Liver (tissue), 9 donors: ENCODE results near the gene CTXND1. TPM values are rescaled to one million over a fixed set of nuclear protein-coding genes. Genes with fewer than 3 reads are reported as not detected.

Source experiments
- DNase-seq: peaks from one replicate; pipeline ENCODE4 v3.0.0-alpha.2; 2017; ENCODE audit warnings: low spot score
- H3K27ac ChIP-seq, 2 donors: one replicate each; pipeline ENCODE4 v1.7.0; 2013; ENCODE audit warnings: inconsistent platforms in 2 of 2, low read length in 2 of 2, control low read depth in 1 of 2, low read depth in 1 of 2, mild to moderate bottlenecking in 1 of 2
- H3K27me3 ChIP-seq, 4 donors: one replicate each; pipeline versions ENCODE4 v1.6.1 to v1.7.0; 2013; ENCODE audit warnings: low read length in 3 of 4, inconsistent platforms in 1 of 4, mild to moderate bottlenecking in 1 of 4, moderate library complexity in 1 of 4; ENCODE audit not compliant: control insufficient read depth in 4 of 4, insufficient read depth in 4 of 4
- H3K36me3 ChIP-seq, 4 donors: one replicate each; pipeline versions ENCODE4 v1.6.1 to v1.7.0; 2013; ENCODE audit warnings: low read length in 3 of 4, mild to moderate bottlenecking in 3 of 4, low read depth in 1 of 4, moderate library complexity in 1 of 4; ENCODE audit not compliant: control insufficient read depth in 4 of 4, insufficient read depth in 3 of 4
- H3K4me1 ChIP-seq, 4 donors: one replicate each; pipeline versions ENCODE4 v1.6.1 to v1.7.0; 2013; ENCODE audit warnings: low read length in 3 of 4, mild to moderate bottlenecking in 3 of 4, moderate library complexity in 1 of 4; ENCODE audit not compliant: control insufficient read depth in 4 of 4, insufficient read depth in 4 of 4
- H3K4me3 ChIP-seq, 3 donors: one replicate each; pipeline versions ENCODE4 v1.6.1 to v1.7.0; 2013; ENCODE audit warnings: low read length in 3 of 3, control low read depth in 1 of 3, low read depth in 1 of 3, mild to moderate bottlenecking in 1 of 3
- H3K9ac ChIP-seq, 2 donors: one replicate each; pipeline ENCODE4 v1.7.0; 2013; ENCODE audit warnings: low read length in 2 of 2, mild to moderate bottlenecking in 2 of 2, moderate library complexity in 2 of 2, control low read depth in 1 of 2, low read depth in 1 of 2
- H3K9me3 ChIP-seq, 4 donors: one replicate each; pipeline versions ENCODE4 v1.6.1 to v1.7.0; 2013; ENCODE audit warnings: low read length in 3 of 4; ENCODE audit not compliant: control insufficient read depth in 4 of 4
- EGR1 ChIP-seq, 2 donors: IDR thresholded peaks; 2 replicates each; pipeline ENCODE4 v1.6.1; 2016 to 2018; ENCODE audit warnings: antibody characterized with exemption in 2 of 2, low read depth in 2 of 2
- FOXA1 ChIP-seq: IDR thresholded peaks from 2 replicates; pipeline ENCODE4 v1.6.1; 2016; ENCODE audit warnings: antibody characterized with exemption
- FOXA2 ChIP-seq: IDR thresholded peaks from 2 replicates; pipeline ENCODE4 v1.6.1; 2016; ENCODE audit warnings: antibody characterized with exemption
- GABPA ChIP-seq, 2 donors: IDR thresholded peaks in 1 of 2; conservative IDR thresholded peaks in 1 of 2; 2 replicates each; pipeline ENCODE4 v1.6.1; 2016; ENCODE audit warnings: antibody characterized with exemption in 2 of 2, mild to moderate bottlenecking in 1 of 2, moderate library complexity in 1 of 2
- HNF4G ChIP-seq: IDR thresholded peaks from 2 replicates; pipeline ENCODE4 v1.6.1; 2016; ENCODE audit warnings: antibody characterized with exemption
- JUND ChIP-seq, 2 donors: IDR thresholded peaks; 2 replicates each; pipeline ENCODE4 v1.6.1; 2016; ENCODE audit warnings: antibody characterized with exemption in 2 of 2
- NR2F2 ChIP-seq: IDR thresholded peaks from 2 replicates; pipeline ENCODE4 v1.6.1; 2016; ENCODE audit warnings: antibody characterized with exemption
- RAD21 ChIP-seq, 2 donors: IDR thresholded peaks; 2 replicates each; pipeline ENCODE4 v1.6.1; 2016; ENCODE audit warnings: antibody characterized with exemption in 2 of 2, mild to moderate bottlenecking in 2 of 2
- RXRA ChIP-seq, 2 donors: IDR thresholded peaks; 2 replicates each; pipeline ENCODE4 v1.6.1; 2017 to 2018; ENCODE audit warnings: antibody characterized with exemption in 2 of 2, mild to moderate bottlenecking in 1 of 2
- SP1 ChIP-seq: IDR thresholded peaks from 2 replicates; pipeline ENCODE4 v1.6.1; 2018; ENCODE audit warnings: antibody characterized with exemption, mild to moderate bottlenecking
- TAF1 ChIP-seq: conservative IDR thresholded peaks from 2 replicates; pipeline ENCODE4 v1.6.1; 2016; ENCODE audit warnings: antibody characterized with exemption, mild to moderate bottlenecking
- YY1 ChIP-seq: IDR thresholded peaks from 2 replicates; pipeline ENCODE4 v1.6.1; 2016; ENCODE audit warnings: antibody characterized with exemption, mild to moderate bottlenecking
- WGBS: extraction: QIAGEN DNeasy Blood & Tissue Kit; methylation state at CpG from one replicate; pipeline ENCODE4 v1.1.7; 2013; 5-methylcytosine and 5-hydroxymethylcytosine counted together
- polyA plus RNA-seq, 2 donors: library from polyadenylated mRNA; stranded (reverse) in 1 of 2; unstranded in 1 of 2; fragments of 200-250 nt in 1 of 2; fragments of >200 nt in 1 of 2; fragmentation: Nextera tagmentation in 1 of 2; extraction: Ambion mirVana in 1 of 2; gene quantifications; one replicate each; pipeline versions ENCODE4 v1.2.1 to v1.2.3, GENCODE V29; 2013 to 2015
- total RNA-seq, 2 donors: library from RNA; depleted of rRNA; stranded (reverse); fragments of >200 nt; gene quantifications; one replicate each; pipeline ENCODE4 v1.2.3, GENCODE V29; 2014
- TF ChIP-seq, protein P1 (sequence below): IDR thresholded peaks from 2 replicates; pipeline ENCODE4 v1.6.1; 2016; ENCODE audit warnings: antibody characterized with exemption, mild to moderate bottlenecking
- TF ChIP-seq, protein P2 (sequence below): IDR thresholded peaks from 2 replicates; pipeline ENCODE4 v1.6.1; 2016; ENCODE audit warnings: antibody characterized with exemption
- TF ChIP-seq, protein P3 (sequence below): fragments of 150-350 bp; IDR thresholded peaks from 2 replicates; pipeline ENCODE4 v1.5.1; 2017; ENCODE audit warnings: improper control_type of control experiment, low read depth, low read length; ENCODE audit not compliant: missing input control
- TF ChIP-seq, protein P4 (sequence below): IDR thresholded peaks from 2 replicates; pipeline ENCODE4 v1.6.1; 2016; ENCODE audit warnings: antibody characterized with exemption
- TF ChIP-seq, protein P5 (sequence below): IDR thresholded peaks from 2 replicates; pipeline ENCODE4 v1.6.1; 2016; ENCODE audit warnings: antibody characterized with exemption
- donor health status: healthy.
- donor health status: healthy.
- donor health status: healthy.
- donor health status: healthy.
- donor health status: healthy.

CTXND1 gene
- total and polyA plus RNA-seq, 4 donors, result 2.9 to 4.1 (median 3.1) TPM

DNA sequence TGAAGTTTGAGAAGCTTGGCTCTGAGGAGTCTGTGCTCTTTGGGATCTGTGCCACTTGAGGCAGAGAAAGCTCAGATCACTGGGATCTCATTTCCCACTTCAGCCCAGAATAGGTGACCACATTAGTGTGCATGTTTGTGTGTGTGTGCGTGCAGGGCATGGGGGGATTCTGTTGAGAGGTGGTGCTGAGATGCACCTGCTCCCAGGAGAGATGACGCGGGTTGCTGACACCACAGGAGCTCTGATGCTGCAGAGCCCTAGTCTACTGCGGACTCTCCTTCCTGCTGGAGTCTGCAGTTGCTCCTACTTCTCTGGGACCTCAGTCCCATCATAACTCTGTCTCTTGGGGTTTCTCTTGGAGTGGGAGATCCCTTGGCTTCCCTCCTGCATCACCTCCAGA lies 14.7 kb upstream of the CTXND1 start:
- no peak for TF ChIP-seq RAD21 (IDR thresholded peaks at IDR 0.05)
- TF ChIP-seq, protein P1, sequence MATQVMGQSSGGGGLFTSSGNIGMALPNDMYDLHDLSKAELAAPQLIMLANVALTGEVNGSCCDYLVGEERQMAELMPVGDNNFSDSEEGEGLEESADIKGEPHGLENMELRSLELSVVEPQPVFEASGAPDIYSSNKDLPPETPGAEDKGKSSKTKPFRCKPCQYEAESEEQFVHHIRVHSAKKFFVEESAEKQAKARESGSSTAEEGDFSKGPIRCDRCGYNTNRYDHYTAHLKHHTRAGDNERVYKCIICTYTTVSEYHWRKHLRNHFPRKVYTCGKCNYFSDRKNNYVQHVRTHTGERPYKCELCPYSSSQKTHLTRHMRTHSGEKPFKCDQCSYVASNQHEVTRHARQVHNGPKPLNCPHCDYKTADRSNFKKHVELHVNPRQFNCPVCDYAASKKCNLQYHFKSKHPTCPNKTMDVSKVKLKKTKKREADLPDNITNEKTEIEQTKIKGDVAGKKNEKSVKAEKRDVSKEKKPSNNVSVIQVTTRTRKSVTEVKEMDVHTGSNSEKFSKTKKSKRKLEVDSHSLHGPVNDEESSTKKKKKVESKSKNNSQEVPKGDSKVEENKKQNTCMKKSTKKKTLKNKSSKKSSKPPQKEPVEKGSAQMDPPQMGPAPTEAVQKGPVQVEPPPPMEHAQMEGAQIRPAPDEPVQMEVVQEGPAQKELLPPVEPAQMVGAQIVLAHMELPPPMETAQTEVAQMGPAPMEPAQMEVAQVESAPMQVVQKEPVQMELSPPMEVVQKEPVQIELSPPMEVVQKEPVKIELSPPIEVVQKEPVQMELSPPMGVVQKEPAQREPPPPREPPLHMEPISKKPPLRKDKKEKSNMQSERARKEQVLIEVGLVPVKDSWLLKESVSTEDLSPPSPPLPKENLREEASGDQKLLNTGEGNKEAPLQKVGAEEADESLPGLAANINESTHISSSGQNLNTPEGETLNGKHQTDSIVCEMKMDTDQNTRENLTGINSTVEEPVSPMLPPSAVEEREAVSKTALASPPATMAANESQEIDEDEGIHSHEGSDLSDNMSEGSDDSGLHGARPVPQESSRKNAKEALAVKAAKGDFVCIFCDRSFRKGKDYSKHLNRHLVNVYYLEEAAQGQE, result no peak
- no peak for TF ChIP-seq YY1
- TF ChIP-seq, protein P2, sequence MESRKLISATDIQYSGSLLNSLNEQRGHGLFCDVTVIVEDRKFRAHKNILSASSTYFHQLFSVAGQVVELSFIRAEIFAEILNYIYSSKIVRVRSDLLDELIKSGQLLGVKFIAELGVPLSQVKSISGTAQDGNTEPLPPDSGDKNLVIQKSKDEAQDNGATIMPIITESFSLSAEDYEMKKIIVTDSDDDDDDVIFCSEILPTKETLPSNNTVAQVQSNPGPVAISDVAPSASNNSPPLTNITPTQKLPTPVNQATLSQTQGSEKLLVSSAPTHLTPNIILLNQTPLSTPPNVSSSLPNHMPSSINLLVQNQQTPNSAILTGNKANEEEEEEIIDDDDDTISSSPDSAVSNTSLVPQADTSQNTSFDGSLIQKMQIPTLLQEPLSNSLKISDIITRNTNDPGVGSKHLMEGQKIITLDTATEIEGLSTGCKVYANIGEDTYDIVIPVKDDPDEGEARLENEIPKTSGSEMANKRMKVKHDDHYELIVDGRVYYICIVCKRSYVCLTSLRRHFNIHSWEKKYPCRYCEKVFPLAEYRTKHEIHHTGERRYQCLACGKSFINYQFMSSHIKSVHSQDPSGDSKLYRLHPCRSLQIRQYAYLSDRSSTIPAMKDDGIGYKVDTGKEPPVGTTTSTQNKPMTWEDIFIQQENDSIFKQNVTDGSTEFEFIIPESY, result no peak
- no peak for TF ChIP-seq RXRA (IDR thresholded peaks at IDR 0.05)
- no peak for TF ChIP-seq FOXA1
- TF ChIP-seq TAF1, result no peak
- TF ChIP-seq, protein P3, sequence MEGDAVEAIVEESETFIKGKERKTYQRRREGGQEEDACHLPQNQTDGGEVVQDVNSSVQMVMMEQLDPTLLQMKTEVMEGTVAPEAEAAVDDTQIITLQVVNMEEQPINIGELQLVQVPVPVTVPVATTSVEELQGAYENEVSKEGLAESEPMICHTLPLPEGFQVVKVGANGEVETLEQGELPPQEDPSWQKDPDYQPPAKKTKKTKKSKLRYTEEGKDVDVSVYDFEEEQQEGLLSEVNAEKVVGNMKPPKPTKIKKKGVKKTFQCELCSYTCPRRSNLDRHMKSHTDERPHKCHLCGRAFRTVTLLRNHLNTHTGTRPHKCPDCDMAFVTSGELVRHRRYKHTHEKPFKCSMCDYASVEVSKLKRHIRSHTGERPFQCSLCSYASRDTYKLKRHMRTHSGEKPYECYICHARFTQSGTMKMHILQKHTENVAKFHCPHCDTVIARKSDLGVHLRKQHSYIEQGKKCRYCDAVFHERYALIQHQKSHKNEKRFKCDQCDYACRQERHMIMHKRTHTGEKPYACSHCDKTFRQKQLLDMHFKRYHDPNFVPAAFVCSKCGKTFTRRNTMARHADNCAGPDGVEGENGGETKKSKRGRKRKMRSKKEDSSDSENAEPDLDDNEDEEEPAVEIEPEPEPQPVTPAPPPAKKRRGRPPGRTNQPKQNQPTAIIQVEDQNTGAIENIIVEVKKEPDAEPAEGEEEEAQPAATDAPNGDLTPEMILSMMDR, result no peak
- no peak for TF ChIP-seq HNF4G
- TF ChIP-seq, protein P4, sequence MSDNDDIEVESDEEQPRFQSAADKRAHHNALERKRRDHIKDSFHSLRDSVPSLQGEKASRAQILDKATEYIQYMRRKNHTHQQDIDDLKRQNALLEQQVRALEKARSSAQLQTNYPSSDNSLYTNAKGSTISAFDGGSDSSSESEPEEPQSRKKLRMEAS, result no peak
- TF ChIP-seq JUND (IDR thresholded peaks at IDR 0.05), result no peak
- TF ChIP-seq SP1, result no peak
- no peak for TF ChIP-seq EGR1 (IDR thresholded peaks at IDR 0.05; ENCODE audit: low read depth in 2 of 2)
- TF ChIP-seq GABPA (IDR thresholded peaks at IDR 0.05 in 1 of 2, conservative IDR thresholded peaks at IDR 0.05 in 1 of 2), result no peak
- TF ChIP-seq, protein P5, sequence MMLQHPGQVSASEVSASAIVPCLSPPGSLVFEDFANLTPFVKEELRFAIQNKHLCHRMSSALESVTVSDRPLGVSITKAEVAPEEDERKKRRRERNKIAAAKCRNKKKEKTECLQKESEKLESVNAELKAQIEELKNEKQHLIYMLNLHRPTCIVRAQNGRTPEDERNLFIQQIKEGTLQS, result no peak
- TF ChIP-seq NR2F2, result no peak
- DNase-seq, result no peak
- H3K4me1 ChIP-seq, result no peaks in the 10 kb centered on the region
- no peaks in the 10 kb centered on the region for H3K27me3 ChIP-seq
- no peak overlapping the region for H3K4me3 ChIP-seq
- WGBS, result 92% methylated on average over 4 of the region's 4 CpGs
- H3K9me3 ChIP-seq, result no peaks in the 10 kb centered on the region
- H3K9ac ChIP-seq, result no peak overlapping the region
- H3K36me3 ChIP-seq, result no peaks in the 10 kb centered on the region
- no peak overlapping the region for H3K27ac ChIP-seq

DNA sequence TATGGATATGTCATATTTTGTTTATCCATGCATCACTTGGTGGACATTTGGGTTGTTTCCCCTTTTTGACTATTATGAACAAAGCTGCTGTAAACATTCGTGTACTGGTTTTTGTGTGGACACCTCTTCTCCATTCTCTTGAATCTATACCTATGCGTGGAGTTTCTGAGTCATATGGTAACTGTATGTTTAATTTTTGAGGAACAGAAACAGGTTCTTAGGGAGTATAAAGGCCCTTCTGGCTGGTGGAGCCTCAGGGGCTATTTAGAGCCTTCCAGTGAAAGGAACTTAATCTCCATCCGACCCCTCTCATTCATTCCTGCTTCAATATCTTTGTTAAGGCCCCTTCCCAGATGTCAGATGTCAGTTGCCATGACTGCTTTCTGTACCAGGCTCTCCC lies 14.1 kb upstream of the CTXND1 start:
- Histone ChIP-seq H3K9ac (no peak overlapping the region), H3K27me3 (no peaks in the 10 kb centered on the region), H3K27ac (no peak overlapping the region), H3K36me3 (no peaks in the 10 kb centered on the region), H3K9me3 (no peaks in the 10 kb centered on the region), H3K4me1 (no peaks in the 10 kb centered on the region), H3K4me3 (no peak overlapping the region)
- TF ChIP-seq RAD21 (IDR thresholded peaks at IDR 0.05) (no peak), TAF1 (no peak), FOXA2 (no peak)
- TF ChIP-seq, protein P1, result no peak
- 77% methylated on average over 3 of the region's 3 CpGs for WGBS
- DNase-seq, result no peak
